ENCODE results near the gene GNB1L. TPM values are rescaled to one million over a fixed set of nuclear protein-coding genes. Genes with fewer than 3 reads are reported as not detected.

Gene GNB1L
- total RNA-seq, 1 experiment from 2014 or later = 96.1 TPM

DNA sequence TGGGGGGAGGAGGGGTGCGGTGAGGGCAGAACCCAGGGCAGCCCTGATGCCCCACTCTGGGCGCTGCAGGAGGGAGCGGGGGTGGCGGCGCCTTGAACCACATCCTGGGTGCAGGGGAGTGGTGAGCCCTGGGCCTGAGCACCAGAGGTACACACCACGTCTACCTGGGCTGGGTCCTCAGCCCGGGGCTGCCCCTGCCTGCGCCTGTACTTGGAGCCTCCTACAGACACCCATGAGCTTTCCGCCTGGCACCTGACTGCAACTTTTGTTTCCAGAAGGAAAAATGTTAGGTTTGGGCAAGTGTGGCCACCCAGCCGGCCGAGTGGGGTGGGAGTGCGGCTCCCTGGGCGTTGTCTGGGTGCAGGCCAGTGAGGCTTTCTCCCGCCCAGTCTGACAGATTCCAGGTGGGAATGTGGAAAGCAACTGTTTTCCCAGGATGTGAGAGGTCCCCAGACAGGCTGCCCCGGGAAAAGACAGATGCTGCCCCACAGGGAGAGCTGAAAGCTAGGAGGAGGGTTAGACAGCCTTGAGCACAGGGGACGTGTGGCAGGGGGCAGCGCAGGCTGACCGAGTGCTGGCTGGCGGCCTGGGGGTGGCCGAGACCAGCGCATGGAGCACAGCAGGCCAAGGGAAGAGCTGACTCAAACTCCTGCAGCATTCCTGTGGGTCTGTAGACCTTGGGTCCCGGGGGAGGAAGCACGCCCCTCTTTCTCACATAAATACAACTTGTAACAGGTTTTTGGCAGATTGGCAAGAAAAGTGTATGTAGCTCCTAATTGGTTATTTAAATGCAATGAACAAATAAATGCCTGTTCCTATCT is 44.1 kb downstream of the GNB1L start:
- no peak for DNase-seq (ENCODE audit: low spot score)

DNA sequence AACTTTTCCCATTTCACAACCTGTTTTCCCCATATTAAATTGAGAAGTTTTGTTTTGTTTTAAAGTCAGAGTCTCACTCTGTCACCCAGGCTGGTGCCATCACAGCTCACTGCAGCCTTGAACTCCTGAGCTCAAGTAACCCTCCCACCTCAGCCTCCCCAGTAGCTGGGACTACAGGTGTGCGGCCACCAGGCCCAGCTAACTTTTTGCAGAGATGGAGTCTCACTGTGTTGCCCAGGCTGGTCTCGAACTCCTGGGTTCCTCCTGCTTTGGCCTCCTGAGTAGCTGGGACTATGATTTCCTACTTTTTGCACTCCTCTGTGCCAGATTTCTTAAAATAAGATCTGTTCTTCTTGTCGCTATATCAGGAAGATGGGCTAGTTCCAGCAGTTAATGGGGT is 44.9 kb downstream of the GNB1L start:
- DNase-seq (ENCODE audit: low spot score) = no peak

DNA sequence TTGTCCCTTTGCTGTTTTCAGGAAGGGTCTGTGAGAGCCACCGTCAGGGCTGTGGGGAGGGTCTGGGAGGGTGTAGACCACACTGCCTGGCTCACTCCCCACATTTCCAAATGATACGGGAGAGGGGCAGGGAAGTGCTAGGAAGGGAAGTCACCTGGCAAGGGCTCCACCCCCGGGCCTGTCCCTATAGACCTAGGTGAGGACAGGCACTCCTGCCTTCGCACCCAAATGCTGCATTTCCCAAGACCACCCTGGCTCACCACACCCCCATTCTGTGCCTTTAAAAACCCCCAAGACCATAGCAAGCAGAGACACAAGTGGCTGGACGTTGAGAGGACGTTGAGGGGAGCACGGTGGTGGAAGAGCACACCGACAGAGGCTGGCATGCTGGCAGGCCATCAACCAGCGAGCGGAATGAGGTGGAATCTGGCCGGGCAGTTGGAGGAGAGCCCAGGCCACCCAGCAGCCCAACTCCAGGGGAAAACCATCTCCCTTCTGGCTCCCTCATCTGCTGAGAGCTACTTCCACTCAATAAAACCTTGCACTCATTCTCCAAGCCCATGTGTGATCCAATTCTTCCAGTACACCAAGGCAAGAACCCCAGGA is 45.7 kb downstream of the GNB1L start:
- DNase-seq (ENCODE audit: low spot score) = no peak

DNA sequence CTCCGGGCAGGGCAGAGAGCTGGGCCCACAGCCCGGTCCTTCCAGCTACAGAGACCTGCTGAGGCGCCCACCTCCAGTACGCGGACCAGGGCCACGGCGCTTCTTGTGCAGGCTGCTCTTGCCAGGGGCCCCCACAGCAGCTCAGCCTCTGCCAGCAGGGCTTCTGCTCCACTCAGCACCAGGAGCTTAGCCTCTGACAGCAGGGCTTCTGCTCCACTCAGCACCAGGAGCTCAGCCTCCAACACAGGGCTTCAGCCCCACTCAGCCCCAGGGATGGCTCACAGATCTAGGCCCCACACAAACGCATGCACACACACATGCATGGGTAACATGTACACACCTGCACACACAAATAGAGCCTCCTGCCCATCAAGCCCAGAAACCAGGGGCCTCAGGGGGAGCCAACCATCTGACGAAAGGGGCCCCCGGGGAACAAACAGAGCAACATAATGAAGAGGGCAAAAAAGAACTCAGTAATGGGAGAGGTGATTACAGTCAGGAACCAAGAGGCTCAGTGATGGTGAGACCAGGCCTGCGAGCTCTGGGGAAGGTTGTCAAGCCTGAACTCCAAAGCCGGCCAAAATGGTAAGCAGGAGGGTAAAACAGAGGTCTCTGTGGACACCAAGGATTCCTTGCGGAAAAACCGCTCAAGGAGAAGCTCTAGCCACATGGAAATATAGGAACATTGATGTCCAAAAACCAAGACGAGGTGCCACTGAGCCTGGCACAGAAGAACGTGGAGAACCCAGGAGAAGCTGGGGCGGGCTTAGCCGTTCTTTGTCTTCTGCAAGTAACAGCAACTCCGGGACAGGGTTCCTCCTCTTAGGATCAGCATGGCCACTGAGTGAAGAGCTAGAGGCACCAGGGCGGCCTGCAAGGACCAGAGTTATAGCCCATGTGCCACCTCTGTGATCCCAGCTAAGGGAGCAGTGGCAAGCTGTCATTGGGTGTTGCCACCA is 46.5 kb downstream of the GNB1L start:
- DNase-seq (ENCODE audit: low spot score) = no peak

DNA sequence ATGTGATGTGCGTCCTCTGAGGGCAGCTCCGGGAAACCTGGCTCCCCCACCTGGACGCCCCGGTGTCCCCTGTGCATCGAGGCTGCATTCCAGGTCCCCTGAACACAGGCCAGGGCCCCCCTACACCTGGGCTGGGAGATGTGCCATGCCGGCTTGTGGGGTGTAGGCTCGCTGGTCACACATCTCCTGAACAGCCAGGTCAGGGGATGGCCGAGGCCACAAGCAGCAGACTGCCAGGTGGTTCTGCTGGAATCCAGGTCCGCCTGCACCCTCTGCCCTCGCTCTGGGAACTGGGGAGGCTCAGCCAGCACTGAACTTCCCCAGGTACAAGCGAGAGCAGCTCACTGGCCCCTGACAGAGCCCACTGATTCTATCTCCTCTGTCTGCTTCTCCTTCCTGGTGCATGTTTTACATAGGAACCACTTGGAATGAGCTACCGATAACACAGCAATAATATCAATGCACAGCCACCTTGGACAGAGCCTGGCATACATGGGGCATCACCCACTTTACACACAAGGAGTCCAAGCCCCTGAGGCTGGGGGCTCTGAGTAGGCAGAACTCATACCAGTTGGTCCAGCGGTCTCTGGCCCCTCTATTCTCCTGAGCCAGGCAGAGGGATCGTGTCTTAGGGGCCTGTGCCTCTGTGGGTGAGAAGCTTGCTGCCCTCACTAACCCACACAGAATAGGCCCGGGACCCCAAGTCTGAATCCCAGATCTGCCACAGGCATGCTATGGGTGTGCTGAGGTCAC is 47.3 kb downstream of the GNB1L start:
- DNase-seq (ENCODE audit: low spot score) = no peak

DNA sequence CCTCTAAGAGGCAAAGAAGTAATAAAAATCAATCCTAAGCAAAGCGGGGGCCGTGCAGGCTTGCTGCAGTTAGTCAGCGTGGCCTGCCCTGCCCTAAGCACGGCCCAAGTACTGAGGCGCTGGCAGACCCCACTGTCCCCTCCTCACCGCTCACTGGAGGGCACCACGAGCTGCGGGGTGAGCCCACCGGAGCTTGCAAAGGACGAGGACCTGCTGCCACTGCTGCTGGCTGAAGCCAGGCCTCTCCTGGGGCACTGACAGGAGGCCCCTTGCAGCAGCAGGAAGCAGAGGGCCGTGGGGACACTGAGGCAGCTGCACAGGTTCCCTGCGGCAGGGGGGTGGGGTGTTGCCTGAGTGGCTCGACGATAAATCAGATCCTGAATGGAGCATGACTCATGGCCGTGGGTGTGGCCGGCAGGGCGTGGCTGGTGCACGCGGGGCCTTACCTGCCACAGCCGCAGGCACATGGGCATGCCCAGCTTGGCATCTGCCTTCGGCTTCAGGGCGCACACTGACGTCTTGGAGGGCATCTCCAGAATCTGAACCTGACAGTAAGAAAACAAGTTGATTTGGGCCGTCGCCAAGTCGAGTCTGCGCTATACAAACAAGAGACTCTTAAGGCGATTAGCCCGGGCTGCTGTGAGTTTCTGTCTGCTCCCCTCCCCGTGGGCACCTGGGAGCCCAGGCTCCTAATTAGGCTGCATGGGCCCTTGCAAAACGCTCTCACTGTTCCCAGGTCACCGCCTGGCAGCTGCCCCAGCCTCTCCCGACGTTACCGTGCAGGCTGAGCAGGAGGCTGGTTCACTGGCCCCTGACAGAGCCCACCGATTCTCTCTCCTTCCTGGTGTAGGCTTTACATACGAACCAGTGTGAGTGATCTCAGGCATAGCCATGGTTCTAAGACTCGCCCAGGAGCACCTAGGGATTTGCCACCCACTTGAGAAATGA is 48.2 kb downstream of the GNB1L start:
- DNase-seq (ENCODE audit: low spot score) = peak; percentile 78

DNA sequence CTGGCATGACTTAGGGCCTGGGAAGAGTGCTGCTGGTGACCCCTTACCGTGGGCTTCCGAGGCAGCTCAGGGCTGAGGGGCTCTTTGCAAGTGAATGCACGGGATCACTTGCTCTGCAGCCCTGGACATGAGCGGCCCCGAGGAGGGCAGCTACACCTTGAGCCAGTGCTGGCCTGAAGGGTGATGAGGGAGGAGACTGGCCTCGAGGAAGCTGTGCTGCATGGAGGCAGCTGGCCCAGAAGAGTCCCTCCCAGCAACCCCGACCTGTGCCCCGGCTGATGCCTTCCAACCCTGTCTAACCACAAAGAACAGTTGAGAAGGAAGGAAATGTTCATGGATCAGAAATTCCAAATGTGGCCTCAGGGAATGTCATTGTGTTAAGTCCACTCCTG is 48.9 kb downstream of the GNB1L start:
- DNase-seq (ENCODE audit: low spot score) = peak; percentile 10

DNA sequence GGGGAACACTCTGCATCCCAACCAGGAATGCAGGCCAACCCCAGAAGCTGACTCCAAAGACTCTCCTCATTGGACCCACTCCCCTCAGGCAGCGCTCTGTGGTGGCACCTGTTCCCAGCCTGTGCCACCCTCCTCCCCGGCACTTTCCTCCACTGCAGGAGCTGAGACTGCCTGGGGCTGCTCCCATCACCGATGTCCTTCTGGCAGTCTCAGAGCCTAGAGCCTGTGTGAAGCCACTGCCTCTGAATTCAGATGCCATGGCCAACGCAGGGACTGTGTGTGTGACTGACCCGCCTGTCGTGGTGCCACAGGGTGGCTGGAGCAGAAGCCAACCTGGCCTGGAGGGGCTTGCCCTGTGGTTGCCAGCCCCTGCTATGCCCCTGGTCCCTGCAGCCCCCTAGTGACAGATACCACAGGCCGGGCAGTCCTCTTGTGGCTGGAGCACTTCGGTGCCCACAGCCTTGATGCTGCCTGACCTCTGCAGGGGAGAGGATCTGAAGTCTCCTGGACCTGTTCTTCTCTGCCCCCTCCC is 50.9 kb downstream of the GNB1L start:
- DNase-seq (ENCODE audit: low spot score) = no peak

DNA sequence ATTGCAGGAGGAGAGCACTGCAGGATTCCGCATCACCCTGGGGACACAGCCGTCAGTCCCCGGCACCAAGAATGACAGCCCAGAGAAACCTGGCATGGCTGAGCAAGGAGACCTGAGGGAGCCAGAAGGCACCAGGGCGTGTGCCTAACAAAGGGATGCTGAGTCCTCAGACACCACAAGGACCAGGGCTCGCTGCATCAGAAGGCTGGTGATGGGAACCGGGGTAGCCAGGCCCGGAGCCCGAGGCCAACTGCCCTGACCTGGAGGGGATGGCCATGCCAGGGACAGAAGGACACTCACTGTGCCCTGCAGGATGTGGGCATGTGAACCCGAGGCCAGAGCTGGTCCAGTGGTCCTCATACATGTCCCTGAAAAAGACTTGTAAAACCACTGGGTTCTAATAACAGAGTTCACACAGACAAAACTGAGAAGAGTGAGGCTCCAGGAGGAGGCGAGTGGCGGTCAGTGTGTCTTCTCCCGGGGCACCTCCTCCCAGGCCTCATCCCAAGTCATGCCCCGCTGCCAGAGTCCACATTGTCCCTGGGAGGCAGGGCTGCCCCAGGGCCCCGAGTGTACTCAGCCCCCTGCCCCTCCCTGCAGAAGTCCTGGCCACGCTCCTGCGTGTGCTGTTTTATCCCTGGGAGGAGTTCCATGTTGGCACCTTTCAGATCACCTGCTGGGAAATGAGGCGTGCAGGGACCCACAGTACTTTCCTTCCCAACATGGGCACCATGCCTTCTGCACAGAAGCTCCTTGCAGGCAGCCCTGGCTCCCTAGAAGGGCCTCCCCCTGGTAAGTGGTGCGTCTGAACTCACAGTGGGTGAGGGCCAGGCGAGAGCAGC is 51.6 kb downstream of the GNB1L start:
- no peak for DNase-seq (ENCODE audit: low spot score)

DNA sequence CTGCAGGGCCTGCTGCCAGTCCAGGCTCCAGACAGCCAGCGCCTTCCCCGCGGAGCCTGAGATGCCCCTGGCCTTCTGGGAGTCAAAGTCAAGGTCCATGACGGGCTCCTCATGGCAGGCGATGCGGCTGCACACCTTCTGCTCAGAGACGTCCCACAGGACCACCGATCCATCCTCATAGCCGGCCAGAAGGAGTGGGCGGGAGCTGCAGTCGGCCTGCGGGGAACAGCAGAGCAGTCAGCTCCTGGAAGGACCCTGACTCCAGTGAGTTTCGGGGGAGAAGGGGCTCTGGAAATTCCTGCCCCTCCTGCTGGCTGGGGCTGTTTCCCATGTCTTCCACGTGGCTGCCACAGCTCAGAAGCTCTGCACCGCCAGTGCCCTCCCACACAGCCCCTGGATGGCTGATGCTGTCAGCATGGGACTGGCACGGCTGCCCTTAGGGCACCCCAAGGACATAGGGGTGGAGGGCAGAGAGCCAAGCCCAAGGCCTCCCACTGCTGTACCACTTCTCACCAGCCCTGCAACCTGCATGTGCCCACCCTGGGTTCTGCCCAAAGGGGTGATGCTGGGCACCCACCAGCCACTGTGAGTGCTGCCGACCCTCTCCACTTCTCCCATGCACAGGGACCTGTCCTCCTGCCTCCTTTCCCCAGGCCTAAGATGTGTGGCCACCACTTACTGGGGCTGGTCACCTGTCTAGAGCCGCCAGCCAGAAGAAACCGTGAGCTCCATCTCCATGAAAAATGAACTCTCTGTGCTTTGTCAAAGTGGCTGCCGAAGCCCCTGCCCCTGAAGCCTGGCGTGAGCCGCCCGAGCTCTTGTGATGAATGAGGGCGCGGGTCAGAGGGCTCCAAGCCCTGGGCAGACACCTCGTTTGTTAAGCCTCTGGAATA is 52.4 kb downstream of the GNB1L start:
- no peak for DNase-seq (ENCODE audit: low spot score)

DNA sequence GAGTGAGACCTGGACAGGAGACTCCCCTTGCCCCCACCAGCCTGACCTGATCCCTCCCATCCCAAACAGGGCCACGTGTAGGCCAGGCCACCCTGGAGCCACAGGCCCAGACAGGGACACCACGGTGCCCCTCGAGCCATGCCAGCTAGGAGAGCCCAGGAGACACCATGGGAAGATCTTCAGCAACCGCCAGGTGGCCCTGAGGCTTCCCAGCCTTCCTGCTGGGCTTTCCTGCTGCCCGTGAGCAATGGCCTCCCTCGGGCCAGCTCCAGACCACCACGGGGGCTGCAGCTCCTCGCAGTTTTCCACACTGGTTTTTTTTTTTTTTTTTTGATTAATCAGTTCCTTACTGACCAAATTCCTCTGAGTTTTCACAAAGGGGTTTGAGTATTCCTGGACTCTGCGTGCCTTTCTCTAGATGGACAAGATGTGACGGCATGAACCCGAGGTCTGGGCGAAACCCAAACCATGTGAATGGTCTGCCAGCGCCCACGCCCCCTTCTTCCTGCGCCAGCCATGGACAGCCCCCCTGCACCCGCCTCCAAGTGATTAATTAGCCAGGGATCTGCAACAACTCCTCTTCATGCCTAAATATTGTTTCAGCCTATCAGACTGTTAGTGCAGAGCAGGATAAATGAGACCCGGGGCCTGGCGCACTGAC is 53.2 kb downstream of the GNB1L start:
- no peak for DNase-seq (ENCODE audit: low spot score)

DNA sequence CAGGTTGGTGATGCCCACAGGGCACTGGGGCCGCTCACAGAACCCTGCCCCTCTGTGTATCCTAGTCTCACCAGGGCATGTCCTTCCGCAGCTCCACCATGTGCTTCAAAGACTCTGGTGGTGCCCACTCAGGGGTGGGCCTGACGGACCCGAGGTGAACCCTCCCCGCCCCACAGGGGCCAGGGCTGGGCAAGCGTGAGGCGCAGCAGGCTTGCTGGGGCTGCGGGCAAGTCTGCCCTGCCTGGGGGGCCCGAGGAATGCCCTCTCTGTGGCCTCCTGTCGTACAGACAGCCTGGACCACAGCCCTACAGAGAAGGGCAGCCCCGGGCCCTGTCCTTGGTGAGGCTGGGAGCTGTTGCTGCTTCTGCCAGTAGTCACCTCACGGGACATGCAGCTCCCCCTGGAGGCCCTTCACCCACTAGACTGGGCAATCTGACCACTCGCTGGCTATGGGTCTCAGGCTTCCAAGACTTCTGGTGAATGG is 53.9 kb downstream of the GNB1L start:
- DNase-seq (ENCODE audit: low spot score) = peak; percentile 51

DNA sequence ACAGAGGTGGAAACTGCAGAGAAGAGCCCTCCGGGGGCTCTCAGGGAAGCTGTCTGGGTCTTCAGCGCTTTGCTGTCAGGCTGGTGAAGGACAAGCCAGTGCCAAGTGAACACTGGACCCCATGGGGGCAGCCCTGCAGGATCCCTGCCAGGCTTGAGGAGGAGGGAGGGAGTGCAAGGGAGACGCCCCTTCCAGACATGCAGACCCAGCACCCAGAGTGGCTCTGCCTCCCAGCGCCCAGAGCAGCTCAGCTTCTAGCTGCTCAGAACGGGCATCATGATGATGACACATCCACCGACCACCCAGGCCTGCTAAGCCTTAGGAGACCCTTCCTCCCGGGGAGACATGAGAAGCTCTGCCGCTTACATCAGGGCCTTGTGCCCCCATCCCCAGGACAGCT is 54.4 kb downstream of the GNB1L start:
- DNase-seq (ENCODE audit: low spot score) = no peak

DNA sequence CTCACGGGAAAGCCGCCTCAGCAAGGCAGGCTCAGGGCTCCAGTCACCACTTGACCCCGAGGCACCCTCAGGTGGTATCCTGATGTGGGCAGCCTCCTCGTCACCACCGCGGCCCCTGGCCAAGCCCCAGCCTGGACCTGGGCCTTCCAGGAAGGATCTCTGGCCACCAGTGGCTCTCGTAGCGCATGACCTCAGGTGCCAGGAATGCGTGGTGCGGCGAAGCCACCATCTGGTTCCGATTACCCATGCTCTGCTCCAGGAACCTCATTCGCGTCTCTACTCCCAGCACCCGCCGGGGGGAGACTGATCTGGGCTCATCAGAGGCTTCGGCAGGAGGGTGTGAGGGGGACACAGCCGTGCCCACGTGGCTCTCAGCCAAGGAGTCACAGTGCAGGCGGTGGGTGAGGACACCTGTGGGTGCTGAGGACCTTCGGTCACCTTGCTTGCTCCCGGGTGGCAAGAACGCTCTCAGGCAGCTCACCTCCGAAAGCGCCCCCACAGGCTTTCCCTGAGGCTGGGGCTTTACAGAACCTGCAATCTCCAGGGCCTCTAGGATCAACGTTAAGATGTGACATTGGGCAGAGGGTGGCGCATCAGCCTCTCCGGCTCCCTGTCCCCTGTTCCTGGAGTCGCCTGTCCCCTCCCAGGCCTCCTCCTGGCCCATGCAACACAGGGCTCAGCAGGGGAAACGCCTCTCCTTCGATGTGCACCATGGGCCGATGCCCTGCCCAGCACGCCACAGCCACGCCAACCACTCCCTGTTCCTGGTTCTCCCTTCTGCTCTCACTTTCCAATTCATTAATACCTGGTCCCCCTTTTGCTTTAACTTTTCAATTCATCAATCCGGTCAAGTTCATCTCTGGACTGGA is 55.1 kb downstream of the GNB1L start:
- no peak for DNase-seq (ENCODE audit: low spot score)

DNA sequence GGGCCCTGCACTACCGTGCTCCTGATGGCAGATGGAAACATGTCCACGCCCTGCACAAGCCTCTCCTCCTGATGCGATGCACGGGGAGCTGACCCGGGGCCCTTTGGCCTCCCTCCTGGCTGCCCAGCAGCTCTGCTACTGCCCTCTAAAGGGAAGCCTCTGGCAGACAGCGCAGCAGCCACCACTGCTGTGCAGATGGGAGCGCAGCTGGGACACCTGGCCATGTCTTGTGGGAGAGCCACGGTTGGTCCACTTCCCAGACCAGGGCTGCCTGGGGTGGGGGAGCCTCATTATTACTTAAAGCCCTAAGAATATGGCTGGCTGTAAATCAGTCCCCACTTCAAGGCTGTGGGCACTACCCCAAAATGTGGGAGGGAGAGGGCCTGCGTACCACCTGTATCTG is 55.8 kb downstream of the GNB1L start:
- no peak for DNase-seq (ENCODE audit: low spot score)

DNA sequence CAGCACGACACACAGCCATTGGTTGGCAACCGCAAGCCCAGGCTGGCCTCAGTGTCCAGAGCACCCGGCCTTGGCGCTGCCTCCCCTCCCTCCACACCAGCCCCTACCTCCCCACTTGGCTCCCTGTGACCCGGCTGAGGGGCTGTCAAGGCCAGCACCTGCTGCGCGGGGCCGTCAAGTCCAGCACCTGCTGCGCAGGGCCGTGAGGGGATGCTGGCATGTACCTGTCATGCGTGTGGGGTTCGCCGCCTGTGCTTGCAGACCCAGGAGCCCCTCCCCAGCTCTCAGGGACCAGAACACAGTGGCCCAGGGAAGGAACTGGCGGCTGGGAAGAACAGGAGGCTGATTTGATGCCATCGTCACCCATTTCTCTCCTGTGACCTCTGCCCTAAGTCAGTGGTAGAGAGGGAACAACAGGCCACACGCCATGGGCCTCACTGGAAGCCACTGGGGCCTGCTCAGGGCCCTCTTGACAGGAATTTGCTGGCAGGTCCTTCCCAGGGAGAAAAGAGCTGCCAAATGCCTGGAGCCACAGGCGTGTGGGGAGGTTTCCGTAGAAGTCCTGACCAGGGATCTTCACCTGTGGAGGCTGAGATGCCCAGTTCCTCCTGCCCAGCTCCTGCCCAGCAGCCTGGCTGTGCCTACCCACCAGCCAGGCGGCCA is 56.5 kb downstream of the GNB1L start:
- DNase-seq (ENCODE audit: low spot score) = no peak

Measured in HT-29 (cell line).